GM10266 (cell line): Measurements from ENCODE around the gene C6orf89.
"Not testable (repeated sequence)": the region's sequence is repeated elsewhere in the genome, so short reads cannot be mapped to it uniquely, and the experiment has no call there.

Source experiments
- DNase-seq: peaks from one replicate; pipeline ENCODE4 v3.0.0; 2012; ENCODE audit errors: extremely low spot score
- TF ChIP-seq, protein P1 (sequence below): IDR thresholded peaks from 2 replicates; pipeline ENCODE4 v1.5.1; 2012; ENCODE audit warnings: mild to moderate bottlenecking, low read depth; ENCODE audit not compliant: control insufficient read depth, insufficient read depth; ENCODE audit errors: missing control alignments

The C6orf89 gene

DNA sequence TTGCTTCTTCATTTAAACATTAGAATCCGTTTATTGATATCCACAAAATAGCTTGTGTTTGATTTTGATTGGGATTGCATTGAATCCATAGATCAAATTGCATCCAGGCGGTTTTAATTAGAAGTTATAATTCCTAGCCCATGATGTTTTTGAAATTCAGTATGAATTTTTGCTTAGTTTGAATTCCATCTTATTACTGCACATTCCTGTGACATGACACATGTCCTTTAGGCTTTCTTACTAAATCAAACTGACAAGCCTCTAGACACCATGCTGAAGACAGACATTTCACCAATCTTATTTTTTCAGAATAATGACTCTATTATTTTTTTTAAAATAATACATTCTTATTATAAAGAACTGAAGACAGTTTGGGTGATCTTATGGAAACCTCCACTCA is 47.4 kb downstream of the C6orf89 start:
- DNase-seq: no peak
- TF ChIP-seq, protein P1, sequence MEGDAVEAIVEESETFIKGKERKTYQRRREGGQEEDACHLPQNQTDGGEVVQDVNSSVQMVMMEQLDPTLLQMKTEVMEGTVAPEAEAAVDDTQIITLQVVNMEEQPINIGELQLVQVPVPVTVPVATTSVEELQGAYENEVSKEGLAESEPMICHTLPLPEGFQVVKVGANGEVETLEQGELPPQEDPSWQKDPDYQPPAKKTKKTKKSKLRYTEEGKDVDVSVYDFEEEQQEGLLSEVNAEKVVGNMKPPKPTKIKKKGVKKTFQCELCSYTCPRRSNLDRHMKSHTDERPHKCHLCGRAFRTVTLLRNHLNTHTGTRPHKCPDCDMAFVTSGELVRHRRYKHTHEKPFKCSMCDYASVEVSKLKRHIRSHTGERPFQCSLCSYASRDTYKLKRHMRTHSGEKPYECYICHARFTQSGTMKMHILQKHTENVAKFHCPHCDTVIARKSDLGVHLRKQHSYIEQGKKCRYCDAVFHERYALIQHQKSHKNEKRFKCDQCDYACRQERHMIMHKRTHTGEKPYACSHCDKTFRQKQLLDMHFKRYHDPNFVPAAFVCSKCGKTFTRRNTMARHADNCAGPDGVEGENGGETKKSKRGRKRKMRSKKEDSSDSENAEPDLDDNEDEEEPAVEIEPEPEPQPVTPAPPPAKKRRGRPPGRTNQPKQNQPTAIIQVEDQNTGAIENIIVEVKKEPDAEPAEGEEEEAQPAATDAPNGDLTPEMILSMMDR: no peak

DNA sequence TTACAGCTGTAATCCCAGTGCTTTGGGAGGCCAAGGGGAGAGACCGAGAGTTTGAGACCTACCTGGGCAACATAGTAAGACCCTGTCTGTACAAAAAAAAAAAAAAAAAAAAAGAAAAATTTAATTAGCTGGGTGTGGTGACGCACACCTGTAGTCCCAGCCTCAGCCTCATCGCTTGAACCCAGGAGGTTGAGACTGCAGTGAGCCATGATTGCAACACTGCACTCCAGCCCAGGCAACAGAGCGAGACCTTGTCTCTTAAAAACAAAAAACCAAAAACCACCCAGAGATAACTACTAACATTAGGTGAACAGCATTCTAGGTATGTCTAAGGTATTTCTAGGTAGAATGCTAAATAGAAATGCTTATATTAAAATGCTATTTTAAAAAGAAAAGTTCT is 47.8 kb downstream of the C6orf89 start:
- no peak for DNase-seq
- TF ChIP-seq, protein P1: no peak

DNA sequence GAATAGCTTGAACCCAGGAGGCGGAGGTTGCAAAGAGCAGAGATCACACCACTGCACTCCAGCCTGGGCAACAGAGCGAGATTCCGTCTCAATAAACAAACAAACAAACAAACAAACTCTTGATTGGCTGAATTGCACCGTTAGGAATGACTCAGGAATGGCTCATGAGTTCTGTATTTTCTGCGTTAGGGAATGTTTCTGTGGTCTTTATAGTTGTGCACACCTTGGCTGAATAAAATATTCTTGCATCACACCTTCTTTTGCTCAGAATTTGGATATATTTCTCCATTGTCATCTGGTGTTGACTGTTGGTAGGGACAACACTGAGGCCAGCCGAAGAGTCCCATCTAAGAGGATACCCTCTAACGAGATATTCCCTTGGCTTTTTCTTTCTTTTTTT is 49.1 kb downstream of the C6orf89 start:
- TF ChIP-seq, protein P1: no peak
- DNase-seq: no peak

DNA sequence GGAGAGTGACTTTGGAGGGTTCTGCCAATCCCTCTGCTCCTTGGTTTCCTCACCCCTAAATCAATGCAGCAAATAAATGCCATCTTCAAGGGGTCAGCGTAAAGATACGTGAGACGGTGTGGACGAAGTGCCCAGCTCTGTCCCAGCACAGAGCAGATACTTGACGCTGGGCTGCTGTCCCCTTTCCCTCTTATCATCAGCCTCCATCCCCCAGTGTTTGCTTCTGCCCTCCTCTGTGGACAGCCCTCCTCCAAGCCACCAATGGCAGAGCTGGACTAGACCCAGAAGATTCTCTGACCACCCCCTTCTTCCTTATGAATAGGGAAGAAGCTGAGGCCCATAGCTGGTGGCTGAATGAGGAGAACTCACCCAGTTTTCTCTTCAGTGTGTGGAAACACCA is 51.1 kb downstream of the C6orf89 start:
- TF ChIP-seq, protein P1: no peak
- DNase-seq: no peak

DNA sequence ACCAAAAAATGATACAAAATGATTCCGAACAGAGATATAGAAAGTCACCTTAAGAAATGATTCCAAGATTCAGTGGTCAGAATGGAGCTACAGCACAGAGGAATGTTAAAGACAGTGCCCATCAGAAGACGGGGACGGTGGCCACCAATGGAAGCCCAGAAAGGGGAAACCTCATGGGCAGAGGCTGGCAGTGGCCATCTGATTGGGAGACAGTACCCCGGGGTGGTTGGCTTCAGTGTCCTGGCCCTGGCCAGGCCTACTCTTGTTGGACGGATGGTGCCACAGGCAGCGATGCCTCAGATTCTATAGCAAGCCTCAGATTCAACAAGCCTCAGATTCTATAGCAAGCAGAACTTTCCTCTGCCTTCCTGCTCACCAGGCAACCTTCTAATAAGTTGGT is 52.1 kb downstream of the C6orf89 start:
- no peak for DNase-seq
- TF ChIP-seq, protein P1: no peak

DNA sequence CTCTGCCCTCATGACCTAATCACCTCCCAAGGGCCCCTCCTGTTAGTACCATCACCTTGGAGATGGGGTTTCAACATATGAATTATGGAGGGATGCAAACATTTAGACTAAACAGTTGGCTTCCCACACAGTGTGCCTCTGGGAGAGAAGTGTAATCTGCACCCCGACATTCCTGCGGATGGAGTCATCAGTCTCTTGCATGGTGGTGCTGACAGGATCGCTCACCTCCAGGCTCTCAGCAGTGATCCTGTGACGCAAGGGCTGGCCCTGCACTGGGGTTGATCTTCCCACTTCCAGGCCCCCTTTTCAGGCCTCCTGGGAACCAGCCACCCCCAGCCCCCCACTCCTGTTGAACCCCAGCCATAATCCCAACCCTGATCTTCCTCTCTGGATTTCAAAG is 52.8 kb downstream of the C6orf89 start:
- no peak for DNase-seq

DNA sequence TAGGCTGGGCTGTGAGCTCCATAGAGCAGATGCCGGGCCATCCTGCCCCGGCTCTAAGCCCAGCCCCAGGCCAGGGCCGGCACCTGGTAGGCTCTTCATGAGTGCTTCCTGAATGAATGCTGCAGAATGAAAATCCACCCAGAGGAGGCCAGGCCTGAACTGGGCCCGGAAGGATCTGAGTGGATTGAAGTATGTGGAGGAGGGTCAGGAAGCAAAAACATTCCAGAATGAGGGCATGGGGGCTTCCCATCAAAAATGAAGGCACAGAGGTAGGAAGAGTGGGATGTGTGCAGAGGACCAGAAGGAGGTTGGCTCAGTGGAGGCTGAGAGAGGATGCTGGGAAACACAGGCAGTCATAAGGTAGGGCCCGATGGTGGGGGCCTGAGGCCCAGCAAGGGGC is 53.3 kb downstream of the C6orf89 start:
- not testable (repeated sequence) for DNase-seq

More for the DNA sequence above, 52.8 kb downstream of the C6orf89 start:
- TF ChIP-seq, protein P1: no peak

DNA sequence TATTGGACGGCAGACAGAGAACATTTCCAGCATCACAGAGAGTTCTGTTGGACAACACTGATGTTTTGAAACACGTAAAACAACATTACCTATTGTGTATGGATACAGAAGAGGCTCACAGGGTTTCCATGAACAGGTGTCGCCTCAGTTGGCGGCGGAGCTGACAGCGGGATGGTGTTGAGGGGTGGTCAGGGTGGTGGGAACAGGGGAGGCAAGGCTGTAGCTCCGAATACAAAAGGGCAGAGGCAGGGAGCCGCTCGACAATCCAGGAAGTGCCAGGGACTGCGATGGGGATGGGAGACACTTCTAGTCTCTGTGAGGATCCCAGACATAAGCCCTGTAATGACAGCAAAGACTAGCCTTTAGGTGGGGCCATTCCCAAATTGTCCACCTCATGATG is 54.3 kb downstream of the C6orf89 start:
- TF ChIP-seq, protein P1: no peak
- DNase-seq: no peak

DNA sequence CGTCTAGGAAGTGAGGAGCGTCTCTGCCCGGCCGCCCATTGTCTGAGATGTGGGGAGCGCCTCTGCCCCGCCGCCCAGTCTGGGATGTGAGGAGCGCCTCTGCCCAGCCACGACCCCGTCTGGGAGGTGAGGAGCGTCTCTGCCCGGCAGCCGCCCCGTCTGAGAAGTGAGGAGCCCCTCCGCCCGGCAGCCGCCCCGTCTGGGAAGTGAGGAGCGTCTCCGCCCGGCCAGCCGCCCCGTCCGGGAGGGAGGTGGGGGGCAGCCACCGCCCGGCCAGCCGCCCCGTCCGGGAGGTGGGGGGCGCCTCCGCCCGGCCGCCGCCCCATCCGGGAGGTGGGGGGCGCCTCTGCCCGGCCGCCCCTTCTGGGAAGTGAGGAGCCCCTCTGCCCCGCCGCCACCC is 55.8 kb downstream of the C6orf89 start:
- DNase-seq: not testable (repeated sequence)

DNA sequence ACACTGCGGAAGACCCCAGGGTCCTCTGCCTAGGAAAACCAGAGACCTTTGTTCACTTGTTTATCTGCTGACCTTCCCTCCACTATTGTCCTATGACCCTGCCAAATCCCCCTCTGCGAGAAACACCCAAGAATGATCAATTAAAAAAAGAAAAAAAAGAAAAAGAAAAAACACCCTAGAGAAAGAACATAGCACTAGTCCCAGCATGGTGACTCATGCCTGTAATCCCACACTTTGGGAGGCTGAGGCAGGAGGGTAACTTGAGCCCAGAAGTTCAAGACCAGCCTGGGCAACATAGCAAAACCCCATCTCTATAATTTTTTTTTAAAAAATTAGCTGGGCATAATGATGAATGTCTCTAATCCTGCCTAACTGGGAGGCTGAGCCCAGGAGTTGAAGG is 56.6 kb downstream of the C6orf89 start:
- DNase-seq: not testable (repeated sequence)
